ENCODE results near the gene TRDN.
"Not testable (repeated sequence)": the region's sequence is repeated elsewhere in the genome, so short reads cannot be mapped to it uniquely, and the experiment has no call there.

The TRDN gene

GRCh38 chr6:123559816-123560215 is 76.9 kb downstream of the TRDN start:
- DNase-seq, result not testable (repeated sequence)

DNA sequence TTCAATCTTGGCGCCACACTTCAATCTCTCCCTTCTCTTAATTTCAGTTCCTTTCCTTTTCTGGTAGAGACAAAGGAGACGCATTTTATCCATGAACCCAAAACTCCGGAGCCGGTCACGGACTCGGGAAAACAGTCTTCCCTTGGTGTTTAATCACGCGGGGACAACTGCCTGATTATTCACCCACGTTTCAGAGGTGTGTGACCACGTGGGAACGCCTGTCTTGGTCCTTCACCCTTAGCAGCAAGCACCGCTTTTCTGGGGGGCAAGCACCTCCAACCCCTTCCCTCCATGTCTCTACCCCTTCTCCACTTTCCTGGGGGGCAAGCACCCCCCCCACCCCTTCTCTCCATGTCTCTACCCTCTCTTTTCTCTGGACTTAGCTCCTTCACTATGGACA is 79.3 kb downstream of the TRDN start:
- not testable (repeated sequence) for DNase-seq

GRCh38 chr6:123551939-123552707 is 84.6 kb downstream of the TRDN start:
- DNase-seq, result no peak

GRCh38 chr6:123550052-123550617 is 86.6 kb downstream of the TRDN start:
- no peak for DNase-seq

DNA sequence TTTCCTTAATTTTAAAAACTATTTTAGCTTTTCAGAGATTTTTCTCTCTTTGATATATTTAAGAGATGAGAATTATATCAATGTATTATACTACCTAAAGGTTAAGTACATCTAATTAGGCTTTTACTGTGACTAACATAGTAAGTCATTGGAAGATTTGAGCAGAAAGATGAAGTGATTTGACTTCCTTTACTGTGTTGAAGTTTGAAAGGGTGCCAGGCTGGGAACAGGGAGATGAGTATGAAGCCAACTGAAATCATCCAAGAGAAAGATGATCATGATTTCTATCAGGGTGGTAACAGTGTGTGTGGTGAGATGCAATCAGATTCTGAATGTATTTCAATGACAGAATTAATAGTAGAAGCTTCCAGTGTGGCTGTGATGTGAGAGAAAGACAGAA is 87.3 kb downstream of the TRDN start:
- DNase-seq, result no peak

GRCh38 chr6:123547216-123547978 is 89.4 kb downstream of the TRDN start:
- DNase-seq, result no peak

GRCh38 chr6:123546537-123546936 is 90.2 kb downstream of the TRDN start:
- no peak for DNase-seq

DNA sequence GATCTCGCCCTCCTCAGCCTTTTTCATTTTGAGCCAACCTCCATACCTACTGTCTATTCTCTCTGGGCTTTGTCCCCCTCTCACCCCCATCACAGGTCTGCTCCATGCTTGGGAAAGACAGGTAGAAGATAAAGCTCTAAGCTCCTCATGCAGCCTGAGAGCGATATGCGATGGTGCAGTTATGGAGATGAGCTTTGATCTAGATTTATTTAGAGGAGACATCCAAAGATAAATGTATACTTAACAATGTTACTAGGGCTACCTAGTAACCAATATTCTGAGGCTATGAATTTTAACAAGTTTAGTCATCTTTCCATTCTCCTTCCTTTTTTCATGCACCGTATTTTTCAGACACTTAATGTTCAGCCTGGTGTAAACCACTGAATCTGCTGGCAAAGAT is 95.3 kb downstream of the TRDN start:
- no peak for DNase-seq

DNA sequence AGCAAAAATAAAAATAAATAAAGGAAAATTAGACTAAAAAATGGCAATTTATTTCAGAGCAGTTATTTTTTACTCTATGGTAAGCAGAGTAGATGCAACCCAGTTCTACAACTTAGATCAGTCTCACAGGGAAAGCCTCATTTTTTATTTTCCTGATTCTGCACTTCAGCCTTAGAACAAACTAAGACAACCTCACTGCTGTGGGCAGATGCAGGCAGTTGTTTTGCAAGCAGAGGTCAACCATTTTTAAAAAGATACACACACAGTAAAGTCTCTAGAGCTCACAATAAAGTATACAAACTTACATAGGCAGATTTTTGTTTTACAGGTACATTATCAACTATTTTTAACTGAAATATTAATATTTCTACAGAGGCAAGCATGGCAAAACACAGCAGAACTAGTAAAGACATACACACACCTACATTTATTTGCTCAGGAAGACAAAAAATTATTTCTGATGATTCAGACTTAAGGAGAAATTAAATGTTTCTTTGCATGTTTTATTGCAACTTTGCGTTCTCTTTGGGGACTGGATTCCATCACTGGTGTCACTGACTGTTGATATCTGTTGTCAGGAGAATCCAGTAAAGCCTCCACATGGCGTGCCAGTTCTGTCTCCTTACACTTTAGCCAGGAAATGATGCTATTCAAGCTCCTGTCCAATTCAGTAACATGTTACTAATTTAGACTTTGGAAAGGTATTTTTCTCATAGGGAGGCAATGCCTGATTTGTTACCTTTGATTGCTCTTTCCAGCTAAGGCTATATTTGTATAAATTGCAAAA is 102.7 kb downstream of the TRDN start:
- DNase-seq, result no peak

GRCh38 chr6:123529843-123530242 is 106.9 kb downstream of the TRDN start:
- DNase-seq, result no peak

- no peak for DNase-seq
Measured at GRCh38 chr6:123529058-123529457, 107.7 kb downstream of the TRDN start.

GRCh38 chr6:123527406-123527805 is 109.3 kb downstream of the TRDN start:
- no peak for DNase-seq

DNA sequence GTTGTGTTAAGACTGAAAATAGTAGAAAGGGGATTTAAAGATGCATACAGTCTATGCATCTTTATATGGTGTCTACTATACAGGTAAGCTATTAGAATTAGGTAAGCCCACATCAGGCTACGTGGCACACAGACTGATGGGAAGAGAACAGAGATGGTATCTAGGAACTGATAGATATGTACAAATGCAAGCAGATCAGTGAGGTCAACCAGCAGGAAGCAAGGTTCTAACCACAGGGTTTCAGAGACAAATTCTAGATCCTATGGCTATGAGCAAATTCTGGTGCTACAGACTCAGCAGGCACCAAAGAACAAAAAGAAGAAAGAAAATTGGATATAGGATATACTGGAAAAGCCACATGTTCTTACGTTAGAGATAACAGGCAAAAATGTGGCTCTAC is 110.6 kb downstream of the TRDN start:
- DNase-seq, result no peak

GRCh38 chr6:123524781-123525180 is 112.0 kb downstream of the TRDN start:
- no peak for DNase-seq

GRCh38 chr6:123520217-123520616 is 116.5 kb downstream of the TRDN start:
- DNase-seq, result no peak

GRCh38 chr6:123519189-123519505 is 117.6 kb downstream of the TRDN start:
- peak; percentile 33 for DNase-seq

DNA sequence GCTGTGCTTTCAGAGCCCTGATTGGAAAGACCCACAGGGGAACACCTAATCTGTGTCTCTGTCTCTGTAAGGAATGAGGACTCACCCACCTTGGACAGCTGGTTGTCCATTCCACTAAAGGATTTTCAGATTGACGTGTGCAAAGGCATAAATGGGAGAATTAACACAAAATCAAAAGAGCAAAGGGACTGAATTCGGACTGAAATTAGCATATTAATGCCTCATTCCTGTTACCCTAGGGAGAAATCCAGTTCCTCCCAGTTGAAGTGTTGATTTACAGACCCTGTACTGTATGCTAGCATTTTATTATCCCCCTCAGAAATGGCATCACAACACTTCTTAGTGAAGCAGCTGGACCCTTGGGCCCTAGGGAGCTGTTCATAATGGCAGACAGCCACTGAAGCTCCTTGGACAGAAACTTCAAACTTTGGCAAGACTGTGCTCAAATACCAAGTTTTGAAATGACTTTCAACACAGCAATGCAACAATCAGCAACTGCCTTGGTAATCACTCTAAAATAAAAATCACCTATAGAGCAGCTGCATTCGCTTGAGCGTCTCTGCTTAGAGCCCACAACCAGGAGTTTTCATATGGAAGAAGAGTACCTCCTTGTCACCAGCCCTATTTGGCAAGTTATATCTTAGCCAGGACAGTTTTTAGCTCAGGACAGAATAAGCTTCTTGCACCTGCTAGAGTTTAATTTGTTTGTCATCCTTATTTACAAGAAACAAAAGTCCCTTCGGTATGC is 118.1 kb downstream of the TRDN start:
- DNase-seq, result no peak

- DNase-seq, result no peak
Measured at GRCh38 chr6:123515715-123516114, 121.0 kb downstream of the TRDN start.

DNA sequence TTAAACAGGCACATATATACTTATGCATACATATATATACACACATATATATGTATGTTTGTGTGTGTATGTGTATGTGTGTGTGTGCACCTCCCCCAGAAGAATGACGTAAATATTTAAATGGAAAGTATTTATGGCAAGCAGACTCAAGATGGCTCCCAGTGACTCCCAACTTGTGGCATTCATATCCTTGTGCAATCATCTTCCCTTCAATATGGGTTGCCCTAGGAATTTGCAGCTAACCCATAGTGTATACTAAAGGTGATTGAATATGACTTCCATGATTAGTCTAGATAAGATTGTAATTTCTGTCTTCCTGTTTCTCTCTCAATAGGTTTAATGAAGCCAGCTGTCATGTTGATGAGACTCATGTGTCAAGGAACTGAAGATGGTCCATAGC is 127.6 kb downstream of the TRDN start:
- DNase-seq, result no peak

DNA sequence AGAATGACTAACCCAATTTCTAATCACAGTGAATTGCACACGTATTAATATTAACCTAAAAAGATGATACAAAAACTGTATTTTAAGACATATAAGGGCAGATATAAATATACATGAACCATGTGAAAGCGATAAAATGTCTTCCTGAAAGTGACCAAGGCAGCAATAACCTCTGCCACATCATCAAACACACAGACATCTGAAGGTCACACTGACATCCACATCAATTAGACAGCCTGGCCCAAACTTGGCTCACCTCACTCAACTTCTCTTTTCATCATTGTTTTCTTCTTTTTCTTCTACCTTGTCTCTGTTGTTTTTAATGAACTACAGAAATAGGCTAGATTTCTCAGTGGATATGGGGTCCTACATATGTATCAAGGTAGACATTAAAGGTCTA is 128.5 kb downstream of the TRDN start:
- no peak for DNase-seq

- DNase-seq, result no peak
Measured at GRCh38 chr6:123507582-123507981, 129.2 kb downstream of the TRDN start.

DNA sequence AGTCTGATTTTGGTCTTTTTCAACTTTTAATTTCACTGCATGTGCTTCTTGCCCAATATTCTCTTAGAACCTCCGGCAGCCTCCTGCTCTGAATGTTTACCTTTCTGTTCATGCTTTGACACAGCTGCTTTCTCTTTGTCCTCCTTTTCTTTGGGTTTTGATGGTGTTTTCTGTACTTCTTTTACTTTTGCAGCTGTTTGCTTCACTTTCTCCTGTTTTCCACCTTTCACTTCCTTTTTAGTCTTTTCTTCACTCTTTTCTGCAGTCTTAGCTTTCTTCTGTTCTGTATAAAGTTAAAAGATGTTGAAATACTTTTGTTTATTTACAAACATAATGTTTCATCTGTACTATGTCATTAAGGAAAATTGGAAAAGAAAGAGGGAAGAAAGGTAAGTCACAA is 133.1 kb downstream of the TRDN start:
- no peak for DNase-seq

GRCh38 chr6:123497025-123497424 is 139.7 kb downstream of the TRDN start:
- no peak for DNase-seq

All from femur (tissue), 1 donor.